Hepatocyte (in vitro differentiated cells): Measurements from ENCODE around the gene GALNT18. TPM values are rescaled to one million over a fixed set of nuclear protein-coding genes. Genes with fewer than 3 reads are reported as not detected.

ENCODE experiments used
- DNase-seq: peaks from one replicate; pipeline ENCODE4 v3.0.0-alpha.2; 2016; ENCODE audit warnings: low spot score
- H2AFZ ChIP-seq: fragments of 200-600 bp; sonication (generic); 2 replicates; pipeline ENCODE4 v1.6.0; 2016; ENCODE audit warnings: antibody characterized with exemption, mild to moderate bottlenecking
- H3K27ac ChIP-seq: fragments of 200-600 bp; sonication (generic); 2 replicates; pipeline ENCODE4 v1.5.1; 2016; ENCODE audit warnings: mild to moderate bottlenecking
- H3K27me3 ChIP-seq: fragments of 200-600 bp; sonication (generic); 2 replicates; pipeline ENCODE4 v1.6.1; 2016
- H3K36me3 ChIP-seq: fragments of 200-600 bp; sonication (generic); replicated peaks from 2 replicates; pipeline ENCODE4 v1.5.1; 2016; ENCODE audit warnings: low read depth; ENCODE audit not compliant: insufficient read depth
- H3K4me1 ChIP-seq: fragments of 200-600 bp; sonication (generic); 2 replicates; pipeline ENCODE4 v1.5.1; 2016; ENCODE audit warnings: mild to moderate bottlenecking, moderate library complexity; ENCODE audit not compliant: insufficient read depth
- H3K4me2 ChIP-seq: fragments of 200-600 bp; sonication (generic); 2 replicates; pipeline ENCODE4 v1.6.0; 2016
- H3K4me3 ChIP-seq: fragments of 200-600 bp; sonication (generic); 2 replicates; pipeline ENCODE4 v1.5.1; 2016; ENCODE audit warnings: mild to moderate bottlenecking
- H3K79me2 ChIP-seq: fragments of 200-600 bp; sonication (generic); 2 replicates; pipeline ENCODE4 v1.6.0; 2017; ENCODE audit warnings: mild to moderate bottlenecking
- H3K9me2 ChIP-seq: fragments of 200-600 bp; sonication (generic); replicated peaks from 2 replicates; pipeline ENCODE4 v1.6.0; 2017; ENCODE audit warnings: mild to moderate bottlenecking; ENCODE audit not compliant: insufficient read depth
- H3K9me3 ChIP-seq: fragments of 200-600 bp; sonication (generic); 2 replicates; pipeline ENCODE4 v1.5.1; 2016; ENCODE audit warnings: low read depth, mild to moderate bottlenecking
- H4K20me1 ChIP-seq: fragments of 200-600 bp; sonication (generic); 2 replicates; pipeline ENCODE4 v1.6.0; 2016; ENCODE audit warnings: mild to moderate bottlenecking; ENCODE audit not compliant: insufficient read depth, poor library complexity, severe bottlenecking
- EZH2 ChIP-seq: fragments of 200-600 bp; sonication (generic); IDR thresholded peaks from 2 replicates; pipeline ENCODE4 v1.6.1; 2016; ENCODE audit warnings: antibody characterized with exemption, mild to moderate bottlenecking, borderline replicate concordance
- EZH2phosphoT487 ChIP-seq: fragments of 200-600 bp; sonication (generic); IDR thresholded peaks from one replicate; pipeline ENCODE4 v1.6.1; 2018; ENCODE audit warnings: antibody characterized with exemption, mild to moderate bottlenecking, low read depth, moderate library complexity; ENCODE audit not compliant: unreplicated experiment, severe bottlenecking
- WGBS: methylation state at CpG from one replicate; pipeline ENCODE4 v1.1.6; 2016; ENCODE audit warnings: low lambda C conversion rate; ENCODE audit errors: missing lambda C conversion rate; 5-methylcytosine and 5-hydroxymethylcytosine counted together
- polyA plus RNA-seq: library from polyadenylated mRNA; unstranded; fragments of >200 nt; fragmentation: Nextera tagmentation; extraction: Ambion mirVana; gene quantifications from 2 replicates; pipeline ENCODE4 v1.2.1, GENCODE V29; 2016
- total RNA-seq: library from RNA; depleted of rRNA; stranded (reverse); fragments of >200 nt; gene quantifications from 2 replicates; pipeline ENCODE4 v1.2.3, GENCODE V29; 2014
- TF ChIP-seq, protein P1 (sequence below): fragments of 200-600 bp; sonication (generic); IDR thresholded peaks from 2 replicates; pipeline ENCODE4 v1.5.1; 2016; ENCODE audit warnings: antibody characterized with exemption, mild to moderate bottlenecking; ENCODE audit not compliant: poor library complexity

GALNT18 gene
- total and polyA plus RNA-seq, 2 experiments from 2014 or later, result 11.6 to 22.4 TPM

DNA sequence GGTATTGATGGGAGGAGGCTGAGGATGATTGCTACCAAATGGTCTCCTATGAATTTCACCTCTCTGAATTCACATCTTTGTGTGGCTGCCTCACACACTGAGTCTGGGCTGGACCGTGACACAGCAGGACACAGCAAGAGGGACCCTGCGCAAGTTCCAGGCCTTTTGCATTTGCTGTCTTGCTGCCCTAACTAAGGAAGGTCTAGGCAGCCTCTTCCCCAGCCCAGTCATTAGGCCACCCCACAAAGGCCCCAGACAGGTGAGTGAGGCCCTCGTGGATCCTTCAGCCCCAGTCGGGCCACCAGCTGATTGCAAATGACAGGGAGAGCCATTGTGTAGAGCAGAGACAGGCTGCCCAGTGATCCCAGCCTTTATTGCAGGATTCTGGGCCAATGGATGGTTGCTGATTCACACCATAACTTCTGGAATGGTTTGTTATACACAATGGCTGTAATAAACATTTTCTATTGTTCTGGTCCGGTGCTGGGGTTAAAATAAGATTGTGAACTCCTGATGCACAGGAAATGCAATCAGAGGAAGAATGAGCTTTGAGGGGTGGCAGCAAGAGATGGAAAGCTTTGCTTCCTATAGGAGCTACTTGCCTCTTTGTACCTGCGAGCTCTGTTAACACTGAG lies 240.2 kb downstream of the GALNT18 start:
- Histone ChIP-seq H3K9me2 (no peaks in the 10 kb centered on the region), H3K4me3 (no peak overlapping the region), H2AFZ (no peak overlapping the region), H4K20me1 (no peaks in the 10 kb centered on the region), H3K4me2 (no peak overlapping the region), H3K79me2 (no peaks in the 10 kb centered on the region), H3K4me1 (no peaks in the 10 kb centered on the region), H3K27me3 (no peaks in the 10 kb centered on the region), H3K27ac (no peak overlapping the region), H3K36me3 (no peaks in the 10 kb centered on the region), H3K9me3 (no peaks in the 10 kb centered on the region)
- 87% methylated on average over 6 of the region's 6 CpGs for WGBS
- DNase-seq, result no peak
- TF ChIP-seq EZH2phosphoT487, result no peak
- TF ChIP-seq, protein P1, sequence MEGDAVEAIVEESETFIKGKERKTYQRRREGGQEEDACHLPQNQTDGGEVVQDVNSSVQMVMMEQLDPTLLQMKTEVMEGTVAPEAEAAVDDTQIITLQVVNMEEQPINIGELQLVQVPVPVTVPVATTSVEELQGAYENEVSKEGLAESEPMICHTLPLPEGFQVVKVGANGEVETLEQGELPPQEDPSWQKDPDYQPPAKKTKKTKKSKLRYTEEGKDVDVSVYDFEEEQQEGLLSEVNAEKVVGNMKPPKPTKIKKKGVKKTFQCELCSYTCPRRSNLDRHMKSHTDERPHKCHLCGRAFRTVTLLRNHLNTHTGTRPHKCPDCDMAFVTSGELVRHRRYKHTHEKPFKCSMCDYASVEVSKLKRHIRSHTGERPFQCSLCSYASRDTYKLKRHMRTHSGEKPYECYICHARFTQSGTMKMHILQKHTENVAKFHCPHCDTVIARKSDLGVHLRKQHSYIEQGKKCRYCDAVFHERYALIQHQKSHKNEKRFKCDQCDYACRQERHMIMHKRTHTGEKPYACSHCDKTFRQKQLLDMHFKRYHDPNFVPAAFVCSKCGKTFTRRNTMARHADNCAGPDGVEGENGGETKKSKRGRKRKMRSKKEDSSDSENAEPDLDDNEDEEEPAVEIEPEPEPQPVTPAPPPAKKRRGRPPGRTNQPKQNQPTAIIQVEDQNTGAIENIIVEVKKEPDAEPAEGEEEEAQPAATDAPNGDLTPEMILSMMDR, result no peak
- no peak for TF ChIP-seq EZH2

GRCh38 chr11:11380883-11381282 lies 240.9 kb downstream of the GALNT18 start:
- no peaks in the 10 kb centered on the region for H3K36me3 ChIP-seq
- no peak overlapping the region for H3K4me3 ChIP-seq
- H3K9me3 ChIP-seq, result no peaks in the 10 kb centered on the region
- H3K79me2 ChIP-seq, result no peaks in the 10 kb centered on the region
- H3K4me1 ChIP-seq, result no peaks in the 10 kb centered on the region
- 81% methylated on average over 3 of the region's 3 CpGs for WGBS
- no peak overlapping the region for H3K27ac ChIP-seq
- no peaks in the 10 kb centered on the region for H3K9me2 ChIP-seq
- no peak for DNase-seq
- no peak overlapping the region for H2AFZ ChIP-seq
- H3K27me3 ChIP-seq, result no peaks in the 10 kb centered on the region
- no peaks in the 10 kb centered on the region for H4K20me1 ChIP-seq
- TF ChIP-seq EZH2 (no peak), EZH2phosphoT487 (no peak)
- TF ChIP-seq, protein P1, result no peak
- H3K4me2 ChIP-seq, result no peak overlapping the region

GRCh38 chr11:11380340-11380739 lies 241.5 kb downstream of the GALNT18 start:
- Histone ChIP-seq H3K36me3 (no peaks in the 10 kb centered on the region), H3K4me2 (no peak overlapping the region), H2AFZ (no peak overlapping the region), H3K79me2 (no peaks in the 10 kb centered on the region), H3K27me3 (no peaks in the 10 kb centered on the region), H3K4me3 (no peak overlapping the region), H3K9me2 (no peaks in the 10 kb centered on the region), H3K9me3 (no peaks in the 10 kb centered on the region), H3K4me1 (no peaks in the 10 kb centered on the region), H4K20me1 (no peaks in the 10 kb centered on the region), H3K27ac (no peak overlapping the region)
- no peak for DNase-seq
- WGBS, result 96% methylated on average over 2 of the region's 2 CpGs
- no peak for TF ChIP-seq EZH2
- TF ChIP-seq, protein P1, result no peak
- TF ChIP-seq EZH2phosphoT487, result no peak

- no peaks in the 10 kb centered on the region for H3K27me3 ChIP-seq
- no peaks in the 10 kb centered on the region for H3K4me1 ChIP-seq
- H2AFZ ChIP-seq, result no peak overlapping the region
- H3K4me3 ChIP-seq, result no peak overlapping the region
- H3K36me3 ChIP-seq, result no peaks in the 10 kb centered on the region
- H4K20me1 ChIP-seq, result no peaks in the 10 kb centered on the region
- no peak for TF ChIP-seq EZH2
- TF ChIP-seq, protein P1, result no peak
- TF ChIP-seq EZH2phosphoT487, result no peak
- H3K9me2 ChIP-seq, result no peaks in the 10 kb centered on the region
- H3K4me2 ChIP-seq, result no peak overlapping the region
- no peaks in the 10 kb centered on the region for H3K79me2 ChIP-seq
- WGBS, result 87% methylated on average over 3 of the region's 3 CpGs
- no peak for DNase-seq
- no peak overlapping the region for H3K27ac ChIP-seq
- no peaks in the 10 kb centered on the region for H3K9me3 ChIP-seq
Measured at GRCh38 chr11:11379661-11380060, 242.1 kb downstream of the GALNT18 start.
